ENCODE measurements around the gene PLG.
"Not testable (repeated sequence)": the region's sequence is repeated elsewhere in the genome, so short reads cannot be mapped to it uniquely, and the experiment has no call there.

The PLG gene

GRCh38 chr6:160691617-160692016, 10.4 kb upstream of the PLG start:
- H3K4me3 ChIP-seq (replicated peaks; ENCODE audit: low read depth, low read length): no peak overlapping the region
- DNase-seq (ENCODE audit: low read depth): no peak
- no peak for TF ChIP-seq CTCF (IDR thresholded peaks at IDR 0.05; ENCODE audit: low read length, missing control alignments)

- TF ChIP-seq CTCF (IDR thresholded peaks at IDR 0.05; ENCODE audit: low read length, missing control alignments): no peak
- DNase-seq (ENCODE audit: low read depth): no peak
Observed at GRCh38 chr6:160692369-160692959, 9.6 kb upstream of the PLG start.

GRCh38 chr6:160695025-160695424, 7.0 kb upstream of the PLG start:
- DNase-seq (ENCODE audit: low read depth): peak; percentile 1
- not testable (repeated sequence) for H3K4me3 ChIP-seq (replicated peaks; ENCODE audit: low read depth, low read length)

More at GRCh38 chr6:160692369-160692959, 9.6 kb upstream of the PLG start:
- H3K4me3 ChIP-seq (replicated peaks; ENCODE audit: low read depth, low read length): no peak overlapping the region

GRCh38 chr6:160695622-160696021, 6.4 kb upstream of the PLG start:
- not testable (repeated sequence) for DNase-seq (ENCODE audit: low read depth); H3K4me3 ChIP-seq (replicated peaks; ENCODE audit: low read depth, low read length)

- DNase-seq (ENCODE audit: low read depth); H3K4me3 ChIP-seq (replicated peaks; ENCODE audit: low read depth, low read length): not testable (repeated sequence)
Observed at GRCh38 chr6:160696884-160697283, 5.2 kb upstream of the PLG start.

GRCh38 chr6:160697826-160698225, 4.2 kb upstream of the PLG start:
- no peak overlapping the region for H3K4me3 ChIP-seq (replicated peaks; ENCODE audit: low read depth, low read length)
- TF ChIP-seq CTCF (IDR thresholded peaks at IDR 0.05; ENCODE audit: low read length, missing control alignments): no peak
- no peak for DNase-seq (ENCODE audit: low read depth)

GRCh38 chr6:160704688-160705087, 2.6 kb downstream of the PLG start:
- H3K4me3 ChIP-seq (replicated peaks; ENCODE audit: low read depth, low read length); DNase-seq (ENCODE audit: low read depth): not testable (repeated sequence)

- H3K4me3 ChIP-seq (replicated peaks; ENCODE audit: low read depth, low read length); DNase-seq (ENCODE audit: low read depth): not testable (repeated sequence)
Observed at GRCh38 chr6:160708993-160709392, 6.9 kb downstream of the PLG start.

GRCh38 chr6:160714731-160715316, 12.8 kb downstream of the PLG start:
- TF ChIP-seq CTCF (IDR thresholded peaks at IDR 0.05; ENCODE audit: low read length, missing control alignments): no peak
- no peak for DNase-seq (ENCODE audit: low read depth)
- no peak overlapping the region for H3K4me3 ChIP-seq (replicated peaks; ENCODE audit: low read depth, low read length)

GRCh38 chr6:160730911-160731310, 28.9 kb downstream of the PLG start:
- TF ChIP-seq CTCF (IDR thresholded peaks at IDR 0.05; ENCODE audit: low read length, missing control alignments): peak; percentile 3
- H3K4me3 ChIP-seq (replicated peaks; ENCODE audit: low read depth, low read length): no peak overlapping the region
- no peak for DNase-seq (ENCODE audit: low read depth)

Data from fibroblast of pulmonary artery (primary cell).